ENCODE results near the gene SLC38A6. TPM values are rescaled to one million over a fixed set of nuclear protein-coding genes. Genes with fewer than 3 reads are reported as not detected.
"Not testable (repeated sequence)": the region's sequence is repeated elsewhere in the genome, so short reads cannot be mapped to it uniquely, and the experiment has no call there.

The SLC38A6 gene
- total and polyA plus RNA-seq, 3 donors from 2014 or later = 20.8 to 28.6 (median 26.6) TPM

DNA sequence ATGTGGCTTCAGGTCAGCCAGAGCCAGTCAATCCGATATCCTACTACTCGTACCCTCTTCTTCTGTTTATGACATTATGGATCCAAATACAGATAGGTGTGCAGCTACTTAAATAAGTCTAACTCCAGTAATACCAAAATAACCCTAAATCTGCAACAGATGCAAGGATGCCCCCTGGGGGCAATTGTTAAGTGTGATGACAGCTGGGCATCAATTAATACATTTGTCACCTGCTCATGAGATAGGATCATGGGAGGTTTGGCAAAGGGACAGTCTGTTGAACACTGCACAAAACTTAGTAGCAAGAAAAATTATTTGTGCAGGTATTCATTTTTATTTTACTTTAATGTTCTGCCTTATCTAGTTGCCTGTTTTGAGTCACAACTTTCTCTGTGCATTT lies 83.2 kb downstream of the SLC38A6 start:
- TF ChIP-seq POLR2A (IDR thresholded peaks at IDR 0.05) = no peak
- Histone ChIP-seq H3K27me3 (no peaks in the 10 kb centered on the region), H3K4me3 (no peak overlapping the region), H3K4me1 (no peaks in the 10 kb centered on the region), H3K9me3 (no peaks in the 10 kb centered on the region), H3K27ac (no peak overlapping the region), H3K36me3 (ENCODE audit: low read depth, missing control alignments) (no peaks in the 10 kb centered on the region)
- intact Hi-C loops (cut with DNase I; ENCODE audit: low total_unique reads) = no loop called here
- WGBS, 2 donors = 79 to 87% methylated on average over 2 of the region's 2 CpGs
- no peak for DNase-seq

DNA sequence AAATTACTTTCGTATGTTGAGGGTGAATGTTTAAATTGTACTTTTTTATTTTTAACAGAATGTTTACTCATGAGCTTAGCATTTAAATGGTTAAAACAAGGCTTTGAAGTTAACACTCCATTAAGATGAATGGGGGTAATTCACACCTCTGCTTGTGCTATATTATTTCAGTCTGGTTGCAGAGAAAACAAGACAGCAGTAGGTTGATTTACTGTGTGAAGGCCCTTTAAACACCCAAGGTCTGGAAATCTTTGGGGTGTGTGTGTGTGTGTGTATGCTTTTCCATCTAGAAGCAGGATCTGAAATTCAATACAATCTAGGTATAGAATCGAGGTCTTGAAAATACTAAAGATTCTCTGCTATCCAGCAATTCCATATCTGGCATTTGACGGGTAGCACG lies 83.8 kb downstream of the SLC38A6 start:
- Histone ChIP-seq H3K36me3 (ENCODE audit: low read depth, missing control alignments) (no peaks in the 10 kb centered on the region), H3K4me1 (no peaks in the 10 kb centered on the region), H3K27me3 (no peaks in the 10 kb centered on the region), H3K4me3 (no peak overlapping the region), H3K27ac (no peak overlapping the region), H3K9me3 (no peaks in the 10 kb centered on the region)
- no peak for TF ChIP-seq POLR2A (IDR thresholded peaks at IDR 0.05)
- TF ChIP-seq, protein P1, sequence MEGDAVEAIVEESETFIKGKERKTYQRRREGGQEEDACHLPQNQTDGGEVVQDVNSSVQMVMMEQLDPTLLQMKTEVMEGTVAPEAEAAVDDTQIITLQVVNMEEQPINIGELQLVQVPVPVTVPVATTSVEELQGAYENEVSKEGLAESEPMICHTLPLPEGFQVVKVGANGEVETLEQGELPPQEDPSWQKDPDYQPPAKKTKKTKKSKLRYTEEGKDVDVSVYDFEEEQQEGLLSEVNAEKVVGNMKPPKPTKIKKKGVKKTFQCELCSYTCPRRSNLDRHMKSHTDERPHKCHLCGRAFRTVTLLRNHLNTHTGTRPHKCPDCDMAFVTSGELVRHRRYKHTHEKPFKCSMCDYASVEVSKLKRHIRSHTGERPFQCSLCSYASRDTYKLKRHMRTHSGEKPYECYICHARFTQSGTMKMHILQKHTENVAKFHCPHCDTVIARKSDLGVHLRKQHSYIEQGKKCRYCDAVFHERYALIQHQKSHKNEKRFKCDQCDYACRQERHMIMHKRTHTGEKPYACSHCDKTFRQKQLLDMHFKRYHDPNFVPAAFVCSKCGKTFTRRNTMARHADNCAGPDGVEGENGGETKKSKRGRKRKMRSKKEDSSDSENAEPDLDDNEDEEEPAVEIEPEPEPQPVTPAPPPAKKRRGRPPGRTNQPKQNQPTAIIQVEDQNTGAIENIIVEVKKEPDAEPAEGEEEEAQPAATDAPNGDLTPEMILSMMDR (IDR thresholded peaks at IDR 0.05) = no peak
- intact Hi-C loops (cut with DNase I; ENCODE audit: low total_unique reads) = no loop called here
- WGBS, 2 donors = 84 to 91% methylated on average over 4 of the region's 4 CpGs
- no peak for DNase-seq

DNA sequence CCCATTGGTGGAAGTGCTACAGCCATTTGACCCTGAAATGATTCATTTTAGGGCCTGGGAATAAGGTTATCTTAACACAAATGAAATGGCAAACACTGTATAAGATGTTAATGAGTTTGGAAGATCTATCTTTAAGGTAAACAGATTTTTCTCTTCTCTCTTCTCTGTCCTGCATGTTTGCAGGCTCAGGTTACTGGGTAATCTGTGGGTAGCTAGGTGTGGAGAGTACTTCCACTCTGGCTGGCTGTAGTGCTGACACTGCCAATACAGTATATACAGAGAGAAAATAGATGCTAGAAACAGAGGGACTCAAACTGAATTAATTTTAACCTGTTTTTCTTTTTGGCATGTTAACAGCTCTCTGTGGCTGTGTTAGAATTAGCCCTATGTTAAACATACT lies 84.6 kb downstream of the SLC38A6 start:
- intact Hi-C loops (cut with DNase I; ENCODE audit: low total_unique reads) = no loop called here
- no peaks in the 10 kb centered on the region for H3K9me3 ChIP-seq
- no peak overlapping the region for H3K27ac ChIP-seq
- no peak overlapping the region for H3K4me3 ChIP-seq
- no peak for DNase-seq
- H3K4me1 ChIP-seq = no peaks in the 10 kb centered on the region
- H3K36me3 ChIP-seq (ENCODE audit: low read depth, missing control alignments) = no peaks in the 10 kb centered on the region
- TF ChIP-seq POLR2A (IDR thresholded peaks at IDR 0.05) = no peak
- TF ChIP-seq, protein P1 (IDR thresholded peaks at IDR 0.05) = no peak
- H3K27me3 ChIP-seq = no peaks in the 10 kb centered on the region

DNA sequence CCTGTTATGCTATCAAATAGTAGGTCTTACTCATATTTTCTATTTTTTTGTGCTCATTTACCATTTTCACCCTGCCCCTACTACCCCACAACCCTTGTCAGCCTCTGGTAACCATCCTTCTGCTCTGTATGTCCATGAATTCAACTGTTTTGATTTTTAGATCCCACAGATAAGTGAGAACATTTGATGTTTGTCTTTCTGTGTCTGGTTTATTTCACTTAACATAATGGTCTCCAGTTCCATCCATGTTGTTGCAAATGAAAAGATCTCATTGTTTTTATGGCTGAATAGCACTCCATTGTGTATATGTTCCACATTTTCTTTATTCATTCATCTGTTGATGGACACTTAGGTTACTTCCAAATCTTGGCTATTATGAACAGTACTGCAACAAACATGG lies 91.4 kb downstream of the SLC38A6 start:
- intact Hi-C loops (cut with DNase I; ENCODE audit: low total_unique reads); DNase-seq; H3K27ac ChIP-seq; H3K27me3 ChIP-seq; H3K36me3 ChIP-seq (ENCODE audit: low read depth, missing control alignments); H3K4me3 ChIP-seq; H3K4me1 ChIP-seq; H3K9me3 ChIP-seq: not testable (repeated sequence)

DNA sequence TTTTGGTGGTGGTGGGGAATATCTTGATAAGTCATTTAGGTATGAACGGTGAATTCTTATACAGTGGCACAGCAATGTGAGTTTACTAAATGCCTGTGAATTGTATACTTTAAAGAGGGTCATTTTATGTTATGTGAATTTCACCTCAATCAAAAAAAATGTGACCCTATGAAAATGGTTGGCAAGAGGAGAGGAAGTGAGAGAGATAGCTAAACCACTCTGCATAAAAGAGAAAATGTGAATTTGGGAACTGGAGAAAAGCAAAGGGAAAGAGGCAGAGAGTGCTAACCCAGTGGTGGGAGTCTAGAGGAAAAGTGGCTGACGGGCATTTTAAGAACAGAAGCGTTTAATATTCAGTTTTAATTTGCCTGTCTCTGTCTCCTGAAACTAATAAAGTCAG lies 93.8 kb downstream of the SLC38A6 start:
- 93 to 95% methylated on average over 3 of the region's 3 CpGs for WGBS, 2 donors
- TF ChIP-seq, protein P1 (IDR thresholded peaks at IDR 0.05) = no peak
- no peak for TF ChIP-seq POLR2A (IDR thresholded peaks at IDR 0.05)
- H3K9me3 ChIP-seq = no peaks in the 10 kb centered on the region
- no peaks in the 10 kb centered on the region for H3K27me3 ChIP-seq
- intact Hi-C loops (cut with DNase I; ENCODE audit: low total_unique reads) = no loop called here
- no peaks in the 10 kb centered on the region for H3K4me1 ChIP-seq
- H3K36me3 ChIP-seq (ENCODE audit: low read depth, missing control alignments) = no peaks in the 10 kb centered on the region
- H3K4me3 ChIP-seq = no peak overlapping the region
- no peak overlapping the region for H3K27ac ChIP-seq
- no peak for DNase-seq

DNA sequence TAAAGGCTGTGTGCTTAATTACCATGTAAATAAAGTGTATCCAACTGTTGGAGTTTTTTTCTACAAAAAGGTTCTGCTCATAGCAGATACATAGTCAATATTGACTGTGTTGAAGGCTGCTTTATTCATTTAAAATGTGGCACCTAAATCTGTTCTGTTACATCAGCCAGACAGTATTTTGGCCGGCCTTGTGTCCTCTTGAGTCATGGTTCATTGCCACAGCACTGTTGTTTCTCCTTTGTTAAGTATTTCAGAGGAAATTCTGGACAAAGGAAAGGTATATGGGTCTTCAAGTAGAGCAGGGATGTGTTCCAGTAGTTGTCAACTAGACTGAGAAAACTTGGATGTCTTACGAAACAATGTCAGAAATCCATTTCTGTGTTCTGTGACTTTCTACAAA lies 95.5 kb downstream of the SLC38A6 start:
- DNase-seq = no peak
- intact Hi-C loops (cut with DNase I; ENCODE audit: low total_unique reads) = no loop called here
- H3K27me3 ChIP-seq = no peaks in the 10 kb centered on the region
- H3K4me1 ChIP-seq = no peaks in the 10 kb centered on the region
- H3K9me3 ChIP-seq = no peaks in the 10 kb centered on the region
- no peak overlapping the region for H3K27ac ChIP-seq
- no peak overlapping the region for H3K4me3 ChIP-seq
- TF ChIP-seq POLR2A (IDR thresholded peaks at IDR 0.05) = no peak
- TF ChIP-seq, protein P1 (IDR thresholded peaks at IDR 0.05) = no peak
- no peaks in the 10 kb centered on the region for H3K36me3 ChIP-seq (ENCODE audit: low read depth, missing control alignments)
- WGBS, 2 donors = 85 to 97% methylated on average over 2 of the region's 2 CpGs

Measured in testis (tissue), 3 donors.